Measurements from ENCODE around the gene SEMA6B.

The SEMA6B gene

GRCh38 chr19:4505570-4506448 is 53.7 kb downstream of the SEMA6B start:
- no peak for DNase-seq

GRCh38 chr19:4504891-4505569 is 54.5 kb downstream of the SEMA6B start:
- DNase-seq = no peak

GRCh38 chr19:4504297-4504701 is 55.2 kb downstream of the SEMA6B start:
- DNase-seq = no peak

GRCh38 chr19:4503825-4504170 is 55.7 kb downstream of the SEMA6B start:
- DNase-seq = no peak

- DNase-seq = no peak
Observed at GRCh38 chr19:4503132-4503824, 56.2 kb downstream of the SEMA6B start.

GRCh38 chr19:4502282-4503131 is 57.0 kb downstream of the SEMA6B start:
- no peak for DNase-seq

- no peak for DNase-seq
Observed at GRCh38 chr19:4501691-4502090, 57.8 kb downstream of the SEMA6B start.

GRCh38 chr19:4500841-4501591 is 58.5 kb downstream of the SEMA6B start:
- DNase-seq = no peak

GRCh38 chr19:4499855-4500254 is 59.6 kb downstream of the SEMA6B start:
- no peak for DNase-seq

GRCh38 chr19:4499318-4499717 is 60.2 kb downstream of the SEMA6B start:
- DNase-seq = no peak

GRCh38 chr19:4498694-4499093 is 60.8 kb downstream of the SEMA6B start:
- no peak for DNase-seq

- no peak for DNase-seq
Observed at GRCh38 chr19:4497770-4498389, 61.6 kb downstream of the SEMA6B start.

GRCh38 chr19:4496304-4496703 is 63.2 kb downstream of the SEMA6B start:
- no peak for DNase-seq

GRCh38 chr19:4495471-4495870 is 64.0 kb downstream of the SEMA6B start:
- no peak for DNase-seq

- DNase-seq = no peak
Observed at GRCh38 chr19:4494691-4495064, 64.8 kb downstream of the SEMA6B start.

- DNase-seq = no peak
Observed at GRCh38 chr19:4493929-4494690, 65.4 kb downstream of the SEMA6B start.

- no peak for DNase-seq
Observed at GRCh38 chr19:4493104-4493928, 66.2 kb downstream of the SEMA6B start.

Data from CD4-positive, alpha-beta T cell treated with Interleukin-15 for 1 hour (primary cell).